GM19351 (cell line): ENCODE results near the gene NTHL1.
"Not testable (repeated sequence)": the region's sequence is repeated elsewhere in the genome, so short reads cannot be mapped to it uniquely, and the experiment has no call there.

Experiments used
- ATAC-seq: cut with Tn5 transposase; IDR thresholded peaks from one replicate; pipeline ENCODE4 v1.9.1; 2021; ENCODE audit warnings: mild to moderate bottlenecking, moderate library complexity; ENCODE audit not compliant: unreplicated experiment

Gene NTHL1

DNA sequence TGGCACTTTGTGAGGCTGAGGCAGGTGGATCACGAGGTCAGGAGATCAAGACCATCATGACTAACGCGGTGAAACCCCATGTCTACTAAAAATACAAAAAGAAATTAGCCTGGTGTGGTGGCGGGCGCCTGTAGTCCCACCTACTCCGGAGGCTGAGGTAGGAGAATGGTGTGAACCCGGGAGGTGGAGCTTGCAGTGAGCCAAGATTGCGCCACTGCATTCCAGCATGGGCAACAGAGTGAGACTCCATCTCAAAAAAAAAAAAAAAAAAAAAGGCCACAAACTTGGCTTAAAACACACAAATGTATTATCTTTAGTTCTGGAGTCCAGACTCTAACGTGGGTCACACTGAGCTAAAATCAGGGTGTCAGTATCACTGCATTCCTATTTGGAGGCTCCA lies 35.9 kb downstream of the NTHL1 start:
- not testable (repeated sequence) for ATAC-seq

GRCh38 chr16:2009791-2010510 lies 37.7 kb downstream of the NTHL1 start, which contains the start of gene ZNF598:
Gene ZNF598, minus strand, starts transcription at chr16:2009821.
- ATAC-seq = peak; percentile 89

DNA sequence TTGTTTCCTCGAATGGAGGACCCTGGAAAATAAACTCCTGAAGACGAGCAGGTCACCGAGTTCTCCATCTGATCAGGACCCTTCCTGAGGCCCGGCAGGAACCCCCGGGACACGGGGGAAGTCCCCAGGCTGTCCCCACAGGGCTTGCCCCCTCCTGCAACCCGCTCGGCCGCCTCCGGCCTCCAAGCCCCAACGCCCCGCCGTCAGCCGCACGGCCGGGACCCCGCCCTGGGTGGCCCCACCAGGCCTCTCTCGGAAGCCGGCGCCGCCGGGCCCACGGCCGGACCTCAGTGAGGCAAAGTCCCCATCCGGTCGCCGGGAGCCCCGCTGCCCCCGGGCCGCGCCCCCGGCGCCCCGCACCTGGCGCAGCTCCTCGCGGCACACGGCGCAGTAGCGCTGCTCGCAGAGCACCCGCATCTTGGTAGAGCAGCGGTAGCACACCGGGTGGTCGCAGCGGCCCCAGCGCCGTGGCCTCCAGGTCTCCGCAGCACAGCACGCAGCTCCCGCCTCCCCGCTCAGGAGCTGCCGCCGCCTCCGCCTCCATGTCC lies 38.4 kb downstream of the NTHL1 start:
- peak; percentile 35 for ATAC-seq

- no peak for ATAC-seq
These were observed 38.9 kb downstream of the NTHL1 start for GRCh38 chr16:2008631-2009163.

- no peak for ATAC-seq
These were observed 39.6 kb downstream of the NTHL1 start for GRCh38 chr16:2008009-2008526.

- ATAC-seq = no peak
These were observed 40.4 kb downstream of the NTHL1 start for GRCh38 chr16:2007081-2007836.

DNA sequence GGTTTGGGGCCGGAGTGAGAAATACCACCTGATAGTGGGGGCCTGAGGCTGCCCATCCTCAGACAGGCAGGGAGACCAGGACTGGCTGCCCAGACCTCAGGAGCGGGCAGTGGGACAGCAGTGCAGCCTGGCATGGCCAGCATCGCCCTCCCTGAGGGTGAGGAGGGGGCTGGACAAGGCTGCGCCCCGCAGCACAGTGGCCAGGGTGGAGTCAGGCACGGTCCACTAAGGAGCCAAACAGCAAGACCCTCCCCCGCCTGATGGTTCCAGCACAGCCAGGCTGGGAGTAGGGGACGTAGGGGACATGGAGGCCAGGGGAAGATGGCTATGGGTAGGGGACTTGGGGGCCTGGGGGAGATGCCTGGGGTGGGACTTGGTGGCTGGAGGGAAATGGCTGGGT lies 41.3 kb downstream of the NTHL1 start:
- no peak for ATAC-seq

DNA sequence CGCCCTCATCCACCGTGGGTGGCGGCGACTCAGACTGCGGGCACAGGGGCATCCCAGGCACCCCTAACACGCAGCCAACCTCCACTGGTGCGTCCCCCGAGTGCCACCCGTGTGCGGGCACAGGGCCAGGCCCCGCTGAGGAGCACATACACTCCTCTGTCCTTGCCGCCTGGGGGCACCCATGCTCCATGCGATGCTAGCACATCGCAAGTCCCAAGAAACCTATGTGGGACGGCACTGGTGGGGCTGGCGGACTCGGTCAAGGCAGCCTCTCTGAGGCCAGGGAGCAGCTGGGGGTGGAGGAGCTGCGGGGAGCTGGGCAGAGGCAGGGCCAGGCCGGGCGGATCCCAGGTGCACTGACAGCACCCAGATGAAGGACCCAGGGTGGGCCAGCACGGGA lies 42.0 kb downstream of the NTHL1 start:
- ATAC-seq = no peak

GRCh38 chr16:2004795-2005517 lies 42.7 kb downstream of the NTHL1 start:
- no peak for ATAC-seq

- peak; percentile 70 for ATAC-seq
These were observed 43.6 kb downstream of the NTHL1 start for GRCh38 chr16:2003827-2004641.

GRCh38 chr16:2003231-2003826 lies 44.3 kb downstream of the NTHL1 start:
- no peak for ATAC-seq

- ATAC-seq = no peak
These were observed 45.0 kb downstream of the NTHL1 start for GRCh38 chr16:2002406-2003230.

DNA sequence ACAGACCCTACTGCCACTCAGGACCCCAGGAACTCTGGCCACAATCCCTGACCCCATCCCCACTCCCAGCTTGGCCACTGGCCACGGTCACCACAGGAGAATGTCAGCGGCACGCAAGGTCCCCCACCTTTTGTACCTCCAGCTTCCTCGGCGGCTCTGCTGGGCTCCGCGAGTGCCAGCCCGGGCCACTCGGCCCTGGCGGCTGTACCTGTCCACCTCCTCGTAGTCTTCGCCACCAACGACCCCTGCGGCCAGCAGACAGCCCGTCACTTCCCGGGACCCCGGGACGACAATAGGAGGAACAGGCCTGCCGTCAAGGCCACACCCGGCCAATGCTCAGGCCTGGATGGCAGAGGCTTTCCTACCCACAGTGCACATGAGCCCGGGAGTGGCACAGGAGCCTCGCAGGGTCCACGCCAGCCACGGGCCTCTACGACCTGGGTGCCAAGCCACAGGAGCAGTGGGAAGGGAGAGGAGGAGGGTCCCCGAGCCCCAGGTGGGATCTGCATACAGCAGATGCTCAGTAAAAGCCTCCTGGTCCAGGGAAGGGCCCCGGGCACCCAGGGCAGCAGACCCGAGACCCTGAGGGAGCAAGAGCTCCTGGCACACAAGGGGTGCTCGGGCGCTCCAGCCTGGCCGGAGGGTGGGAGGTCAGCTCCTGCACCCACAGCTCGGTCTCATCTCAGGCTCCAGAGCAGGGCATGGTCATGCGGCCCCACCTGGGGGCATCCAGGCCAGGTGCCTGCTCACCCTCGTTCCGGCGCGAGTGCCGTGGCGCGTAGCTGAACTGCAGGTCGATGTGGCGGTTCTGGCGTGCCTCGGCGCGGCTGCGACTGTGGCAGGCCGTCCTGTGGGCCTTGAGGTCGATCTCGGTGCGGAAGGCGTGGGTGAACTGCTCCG lies 45.9 kb downstream of the NTHL1 start:
- ATAC-seq = no peak

DNA sequence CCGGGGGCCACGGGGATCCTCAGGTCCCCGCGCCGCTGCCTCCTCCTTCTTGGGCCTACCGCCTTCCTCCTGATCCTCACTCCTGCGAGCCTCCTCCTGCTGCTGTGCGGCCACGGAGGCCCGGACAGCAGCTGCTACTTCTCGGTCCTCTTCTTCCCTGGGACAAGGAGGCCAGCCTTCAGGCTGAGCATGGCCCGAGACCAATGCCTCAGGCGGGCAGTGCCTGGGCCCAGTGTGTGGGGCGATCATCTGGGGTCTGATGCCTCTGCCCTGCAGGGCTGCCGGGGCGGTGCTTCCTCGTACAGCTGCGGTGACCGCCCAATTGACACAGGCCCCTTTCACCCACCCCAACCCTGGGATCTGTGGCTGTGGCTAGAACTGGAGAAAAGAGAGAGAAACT lies 46.6 kb downstream of the NTHL1 start:
- no peak for ATAC-seq

DNA sequence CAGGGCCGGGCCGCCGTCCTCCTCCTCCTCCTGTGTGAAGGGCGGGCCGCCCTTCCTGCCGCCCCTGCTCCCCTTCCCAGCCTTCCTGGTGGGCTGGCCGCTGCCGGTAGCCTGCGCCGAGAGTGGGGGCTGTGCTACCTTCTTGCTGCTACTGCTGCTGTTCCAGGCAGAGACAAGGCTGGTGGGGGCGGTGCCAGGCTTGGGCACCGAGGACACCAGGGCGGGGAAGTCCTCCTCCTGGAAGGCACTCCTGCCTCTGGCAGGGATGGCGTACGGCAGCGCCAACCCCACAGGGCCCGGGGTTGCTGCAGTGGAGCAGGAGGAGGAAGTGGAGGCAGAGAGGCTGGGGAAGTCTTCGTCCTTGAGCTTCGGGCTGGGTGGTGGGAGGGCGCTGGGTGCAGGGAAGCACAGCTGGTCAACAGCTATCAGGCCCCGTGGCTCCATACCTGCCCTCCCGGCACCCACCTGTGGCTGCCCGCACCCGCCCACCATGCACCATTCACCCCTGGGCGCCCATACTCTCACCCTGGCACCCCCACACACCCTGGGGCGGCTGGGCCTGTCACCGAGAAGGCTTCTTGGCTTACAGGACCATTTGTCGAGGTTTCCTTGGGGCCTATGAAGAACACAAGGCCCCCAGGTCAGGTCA lies 47.6 kb downstream of the NTHL1 start:
- ATAC-seq = no peak

- ATAC-seq = no peak
These were observed 48.5 kb downstream of the NTHL1 start for GRCh38 chr16:1998852-1999801.
